Mesodermal cell (in vitro differentiated cells): ENCODE measurements around the gene PRR13. TPM values are rescaled to one million over a fixed set of nuclear protein-coding genes. Genes with fewer than 3 reads are reported as not detected.
"Not testable (repeated sequence)": the region's sequence is repeated elsewhere in the genome, so short reads cannot be mapped to it uniquely, and the experiment has no call there.

Experiments
- H3K27ac ChIP-seq: 2 replicates; pipeline ENCODE4 v1.7.0; 2013; ENCODE audit warnings: mild to moderate bottlenecking, low read depth, low read length, moderate library complexity; ENCODE audit not compliant: severe bottlenecking
- H3K36me3 ChIP-seq: 2 replicates; pipeline ENCODE4 v1.7.1; 2013; ENCODE audit warnings: mild to moderate bottlenecking, low read length, moderate library complexity; ENCODE audit not compliant: control insufficient read depth, insufficient read depth
- H3K4me1 ChIP-seq: one replicate; pipeline ENCODE4 v1.7.1; 2013; ENCODE audit warnings: mild to moderate bottlenecking, low read length; ENCODE audit not compliant: insufficient read depth, control insufficient read depth, poor library complexity, severe bottlenecking
- H3K4me3 ChIP-seq: 2 replicates; pipeline ENCODE4 v1.7.0; 2013; ENCODE audit warnings: low read length, control low read depth, mild to moderate bottlenecking; ENCODE audit not compliant: insufficient read depth, poor library complexity, severe bottlenecking; ENCODE audit errors: extremely low read depth
- H3K9me3 ChIP-seq: 2 replicates; pipeline ENCODE4 v1.7.1; 2013; ENCODE audit warnings: mild to moderate bottlenecking, low read length, moderate library complexity; ENCODE audit not compliant: control insufficient read depth
- WGBS, 2 experiments: methylation state at CpG; one replicate each; pipeline ENCODE4 v1.1.5; 2013; ENCODE audit warnings: missing lambda C conversion rate in 2 of 2; ENCODE audit not compliant: insufficient coverage in 2 of 2; 5-methylcytosine and 5-hydroxymethylcytosine counted together
- polyA plus RNA-seq, 2 experiments: library from polyadenylated mRNA; stranded (reverse); fragments of 50-300 nt; gene quantifications; one replicate each; pipeline ENCODE4 v1.2.3, GENCODE V29; 2013

Gene PRR13, protein sequence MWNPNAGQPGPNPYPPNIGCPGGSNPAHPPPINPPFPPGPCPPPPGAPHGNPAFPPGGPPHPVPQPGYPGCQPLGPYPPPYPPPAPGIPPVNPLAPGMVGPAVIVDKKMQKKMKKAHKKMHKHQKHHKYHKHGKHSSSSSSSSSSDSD
- 99.2 TPM for polyA plus RNA-seq (2013, experiment 1 of 2)
- 98.1 TPM for polyA plus RNA-seq (2013, experiment 2 of 2)

DNA sequence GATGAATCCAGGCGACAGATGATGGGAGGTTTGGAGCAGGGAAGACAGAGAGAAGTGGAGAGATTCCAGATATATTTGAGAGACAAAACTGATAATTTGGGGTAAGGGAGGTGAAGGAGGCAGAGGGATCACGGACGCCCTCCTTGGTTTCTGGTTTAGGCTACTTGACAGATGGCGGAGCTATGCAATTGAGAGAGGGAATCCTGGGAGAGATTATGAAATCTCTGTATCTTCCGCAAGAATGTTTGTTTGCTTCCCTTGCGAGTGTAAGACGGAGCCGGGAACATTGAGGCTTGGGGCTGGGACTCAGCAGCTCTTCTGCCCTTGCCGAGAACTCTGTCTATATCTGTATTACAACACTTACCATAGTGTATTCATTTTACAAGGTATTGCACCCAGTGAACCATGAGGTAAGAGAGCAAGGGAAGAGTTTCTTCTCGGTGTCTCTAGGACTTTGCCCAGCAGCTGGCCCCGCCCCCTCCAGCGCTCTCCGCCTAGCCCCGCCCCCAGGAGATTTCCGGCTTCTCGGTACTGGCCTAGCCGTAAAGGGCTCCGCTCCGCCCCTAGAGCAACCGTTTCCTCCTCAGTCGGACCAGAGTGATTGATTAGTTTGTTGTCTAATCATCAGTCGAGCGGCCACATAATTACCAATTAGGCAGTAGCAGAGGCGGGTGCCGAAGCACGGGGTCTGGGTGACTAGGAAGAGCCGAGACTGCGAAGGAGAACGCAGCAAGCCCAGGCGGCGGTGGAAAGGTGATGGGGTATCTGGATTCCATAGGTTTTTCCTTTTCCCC lies at the start of gene PRR13:
PRR13 (plus strand) TSS at position 695 of the 794 bp plus-strand sequence. CDS start 981 bp downstream, outside the sequence.
- Histone ChIP-seq H3K36me3 (peaks cover 29% of the 10 kb centered on the region), H3K9me3 (no peaks in the 10 kb centered on the region), H3K27ac (peak within 1 kb of the TSS; percentile 63), H3K4me3 (peak within 1 kb of the TSS; percentile 83), H3K4me1 (peaks cover 8% of the 10 kb centered on the region)
- WGBS, 2 experiments = 6 to 23% methylated on average over 16 to 21 of the region's 31 CpGs

GRCh38 chr12:53399896-53400295 lies 41.6 kb upstream of the PRR13 start:
- Histone ChIP-seq H3K27ac (no peak overlapping the region), H3K4me1 (no peaks in the 10 kb centered on the region), H3K36me3 (peaks cover 54% of the 10 kb centered on the region), H3K9me3 (no peaks in the 10 kb centered on the region), H3K4me3 (no peak overlapping the region)
- 98% methylated on average over 6 to 7 of the region's 7 CpGs for WGBS, 2 experiments

- 94 to 98% methylated on average over 14 to 16 of the region's 16 CpGs for WGBS, 2 experiments
Measured at GRCh38 chr12:53402351-53402750, 39.2 kb upstream of the PRR13 start.

DNA sequence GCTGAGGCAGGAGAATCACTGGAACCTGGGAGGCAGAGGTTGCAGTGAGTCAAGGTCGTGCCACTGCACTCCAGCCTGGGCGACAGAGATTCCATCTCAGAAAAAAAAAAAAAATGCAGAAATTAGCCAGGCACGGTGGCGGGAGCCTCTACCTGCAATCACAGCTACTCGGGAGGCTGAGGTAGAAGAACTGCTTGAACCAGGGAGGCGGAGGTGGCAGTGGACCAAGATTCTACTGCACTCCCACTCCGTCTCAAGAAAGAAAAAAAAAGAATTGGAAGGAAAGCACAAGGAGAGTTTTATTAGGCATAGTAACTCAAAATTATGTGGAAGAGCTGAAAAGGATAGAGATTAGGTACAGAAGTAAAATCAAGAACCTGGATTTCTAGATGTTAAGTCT lies 38.7 kb upstream of the PRR13 start:
- no peak overlapping the region for H3K27ac ChIP-seq
- no peaks in the 10 kb centered on the region for H3K4me1 ChIP-seq
- H3K4me3 ChIP-seq = no peak overlapping the region
- no peaks in the 10 kb centered on the region for H3K9me3 ChIP-seq
- peaks cover 63% of the 10 kb centered on the region for H3K36me3 ChIP-seq
- 94 to 97% methylated on average over 4 to 6 of the region's 7 CpGs for WGBS, 2 experiments

More at GRCh38 chr12:53402351-53402750, 39.2 kb upstream of the PRR13 start:
- not testable (repeated sequence) for H3K4me1 ChIP-seq, H3K9me3 ChIP-seq, H3K4me3 ChIP-seq, H3K27ac ChIP-seq
- H3K36me3 ChIP-seq = peaks cover 65% of the 10 kb centered on the region

DNA sequence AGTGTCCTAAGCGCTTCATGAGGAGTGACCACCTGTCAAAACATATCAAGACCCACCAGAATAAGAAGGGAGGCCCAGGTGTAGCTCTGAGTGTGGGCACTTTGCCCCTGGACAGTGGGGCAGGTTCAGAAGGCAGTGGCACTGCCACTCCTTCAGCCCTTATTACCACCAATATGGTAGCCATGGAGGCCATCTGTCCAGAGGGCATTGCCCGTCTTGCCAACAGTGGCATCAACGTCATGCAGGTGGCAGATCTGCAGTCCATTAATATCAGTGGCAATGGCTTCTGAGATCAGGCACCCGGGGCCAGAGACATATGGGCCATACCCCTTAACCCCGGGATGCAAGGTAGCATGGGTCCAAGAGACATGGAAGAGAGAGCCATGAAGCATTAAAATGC lies 30.6 kb upstream of the PRR13 start:
- WGBS, 2 experiments = 96 to 97% methylated on average over 4 of the region's 5 CpGs
- H3K27ac ChIP-seq = no peak overlapping the region
- H3K36me3 ChIP-seq = peaks cover 63% of the 10 kb centered on the region
- no peaks in the 10 kb centered on the region for H3K9me3 ChIP-seq
- no peak overlapping the region for H3K4me3 ChIP-seq
- peaks cover 46% of the 10 kb centered on the region for H3K4me1 ChIP-seq

- no peak overlapping the region for H3K4me3 ChIP-seq
- peak overlapping the region; percentile 64 for H3K27ac ChIP-seq
- no CpG with 5 or more reads among the region's 3 CpGs for WGBS, 2 experiments
- no peaks in the 10 kb centered on the region for H3K9me3 ChIP-seq
- H3K36me3 ChIP-seq = peaks cover 40% of the 10 kb centered on the region
- peaks cover 46% of the 10 kb centered on the region for H3K4me1 ChIP-seq
Measured at GRCh38 chr12:53413485-53414204, 27.9 kb upstream of the PRR13 start.

DNA sequence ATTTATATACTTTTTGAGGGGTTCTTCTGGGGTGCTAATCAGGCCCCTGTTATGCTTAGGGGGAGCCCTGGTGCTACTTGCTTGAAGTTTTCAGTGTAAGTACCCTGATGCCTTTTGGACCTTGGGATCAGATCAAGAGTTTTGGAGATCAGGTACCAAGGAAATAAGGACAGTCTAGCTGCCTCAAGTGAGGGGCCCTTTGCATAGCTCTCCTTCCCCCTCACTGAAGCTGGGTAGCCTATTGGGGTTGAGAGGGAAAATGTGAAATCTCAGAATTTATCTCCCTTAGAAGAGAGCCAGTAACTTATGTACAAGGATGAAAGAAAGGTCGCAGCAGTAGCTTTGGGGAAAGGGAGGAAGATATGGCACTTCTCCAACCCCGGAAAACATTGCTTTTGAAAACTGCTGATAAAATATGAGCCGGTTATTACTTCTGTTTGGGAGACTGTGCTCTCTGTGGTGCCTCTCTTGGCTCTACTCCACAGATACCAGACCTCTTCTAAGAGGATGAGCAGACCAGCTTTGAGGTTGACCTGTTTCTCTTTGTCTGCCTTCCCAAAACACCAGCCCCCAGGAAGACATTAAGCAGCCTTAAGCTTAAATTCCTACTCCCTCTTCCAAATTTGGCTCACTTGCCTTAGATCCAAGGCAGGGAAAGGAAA lies 26.6 kb upstream of the PRR13 start:
- H3K36me3 ChIP-seq = peaks cover 29% of the 10 kb centered on the region
- no peak overlapping the region for H3K4me3 ChIP-seq
- H3K27ac ChIP-seq = peak overlapping the region; percentile 58
- 90 to 100% methylated on average over 1 to 2 of the region's 3 CpGs for WGBS, 2 experiments
- H3K9me3 ChIP-seq = no peaks in the 10 kb centered on the region
- peaks cover 46% of the 10 kb centered on the region for H3K4me1 ChIP-seq

DNA sequence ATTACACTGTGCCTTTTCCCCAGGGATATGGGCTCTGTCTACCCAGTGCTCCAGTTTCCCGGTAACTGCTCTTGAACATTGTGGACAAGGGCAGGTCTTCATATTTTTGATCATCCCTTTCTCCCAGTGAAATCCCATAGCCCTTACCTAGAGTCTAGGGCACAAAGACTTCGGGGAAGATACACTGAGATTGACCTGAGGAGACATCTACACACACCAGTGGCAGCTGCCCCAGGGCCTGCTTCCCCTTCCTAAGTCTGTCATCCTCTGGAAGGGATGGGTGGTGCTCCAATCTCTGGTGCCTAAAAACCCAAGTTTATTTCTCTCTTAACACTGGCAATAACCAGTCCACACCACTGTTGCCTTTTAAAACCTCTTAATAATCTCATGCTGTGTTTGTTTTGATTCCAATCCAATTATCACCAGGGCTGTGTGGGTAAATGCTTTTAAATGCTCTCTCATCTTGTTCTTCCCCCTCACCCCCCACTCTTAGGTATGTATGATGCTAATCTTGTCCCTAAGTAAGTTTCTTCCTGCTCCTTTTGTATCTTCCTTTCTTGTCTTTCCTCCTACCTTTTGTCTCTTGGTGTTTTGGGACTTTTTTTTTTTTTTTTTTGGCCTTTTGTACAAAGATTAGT lies 25.7 kb upstream of the PRR13 start:
- not testable (repeated sequence) for H3K9me3 ChIP-seq, H3K4me3 ChIP-seq
- peaks cover 46% of the 10 kb centered on the region for H3K4me1 ChIP-seq
- WGBS, 2 experiments = 80 to 100% methylated on average over 1 of the region's 2 CpGs
- H3K27ac ChIP-seq = peak overlapping the region; percentile 58
- peaks cover 19% of the 10 kb centered on the region for H3K36me3 ChIP-seq

DNA sequence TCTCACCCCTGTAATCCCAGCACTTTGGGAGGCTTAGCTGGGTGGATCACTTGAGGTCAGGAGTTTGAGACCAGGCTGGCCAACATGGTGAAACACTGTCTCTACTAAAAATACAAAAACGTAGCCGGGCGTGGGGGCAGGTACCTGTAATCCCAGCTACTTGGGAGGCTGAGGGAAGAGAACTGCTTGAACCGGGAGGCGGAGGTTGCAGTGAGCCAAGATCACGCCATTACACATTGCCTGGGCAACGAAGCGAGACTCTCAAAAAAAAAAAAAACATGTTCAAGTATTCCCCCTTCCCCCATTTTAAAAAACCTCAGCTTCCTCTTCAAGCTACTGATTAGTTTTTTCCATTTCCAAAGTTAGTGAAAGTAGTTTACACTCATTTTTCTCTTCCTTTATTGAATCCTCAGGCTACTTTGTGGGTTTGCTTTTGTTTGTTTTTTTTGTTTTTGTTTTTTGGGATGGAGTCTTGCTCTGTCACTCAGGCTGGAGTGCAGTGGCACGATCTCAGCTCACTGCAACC lies 24.2 kb upstream of the PRR13 start:
- WGBS, 2 experiments = 99 to 100% methylated on average over 6 to 9 of the region's 9 CpGs
- H3K36me3 ChIP-seq = not testable (repeated sequence)

GRCh38 chr12:53418221-53418620 lies 23.3 kb upstream of the PRR13 start:
- no peak overlapping the region for H3K4me3 ChIP-seq
- peaks cover 28% of the 10 kb centered on the region for H3K4me1 ChIP-seq
- H3K9me3 ChIP-seq = no peaks in the 10 kb centered on the region
- H3K36me3 ChIP-seq = no peaks in the 10 kb centered on the region
- H3K27ac ChIP-seq = no peak overlapping the region
- WGBS, 2 experiments = 93 to 95% methylated on average over 3 of the region's 3 CpGs

More for the DNA sequence above, 24.2 kb upstream of the PRR13 start:
- not testable (repeated sequence) for H3K4me3 ChIP-seq, H3K9me3 ChIP-seq, H3K27ac ChIP-seq
- H3K4me1 ChIP-seq = peaks cover 33% of the 10 kb centered on the region
